AG08395 (cell line): ENCODE data around the gene UBQLN1.
A peak's percentile ranks its signal among the peaks of the same experiment; 100 is the strongest.

Source experiments
- DNase-seq: peaks from one replicate; pipeline ENCODE4 v3.0.0; 2012; ENCODE audit warnings: mixed read lengths, low spot score

Gene UBQLN1

DNA sequence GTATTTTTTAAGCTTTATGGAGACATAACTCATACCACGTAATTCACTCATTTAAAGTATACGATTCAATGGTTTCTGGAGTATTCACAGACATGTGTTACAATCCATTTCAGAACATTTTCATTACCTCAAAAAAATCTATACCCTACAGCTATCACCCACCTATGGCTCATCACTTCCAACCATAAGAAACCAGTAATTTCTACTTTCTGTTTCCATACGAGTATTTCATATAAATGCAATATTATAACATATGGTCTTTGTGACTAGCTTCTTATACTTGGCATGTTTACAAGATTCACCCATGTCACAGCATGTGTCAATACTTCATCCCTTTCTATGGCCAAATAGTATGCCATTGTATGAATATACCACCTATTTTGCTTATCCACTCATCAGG, 18.8 kb downstream of the UBQLN1 start:
- no peak for DNase-seq

DNA sequence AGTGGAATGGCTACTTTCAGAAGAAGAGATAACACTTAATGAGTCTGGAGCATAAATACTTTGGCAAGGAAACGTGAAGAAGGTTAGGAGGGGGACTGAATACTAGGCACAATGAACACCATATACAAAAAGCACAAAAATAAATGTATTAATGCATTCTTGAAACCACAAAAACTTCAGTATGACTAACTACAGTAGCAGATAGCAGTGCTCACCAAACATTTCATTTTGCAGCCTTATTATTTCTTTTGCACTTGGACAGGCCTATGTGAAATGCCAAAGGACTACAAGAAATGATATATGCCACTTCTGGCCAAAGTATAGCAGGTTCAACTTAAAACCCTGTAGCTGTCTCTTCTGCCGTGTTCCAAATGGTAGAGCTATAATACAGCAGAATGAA, 26.3 kb downstream of the UBQLN1 start:
- DNase-seq = no peak

DNA sequence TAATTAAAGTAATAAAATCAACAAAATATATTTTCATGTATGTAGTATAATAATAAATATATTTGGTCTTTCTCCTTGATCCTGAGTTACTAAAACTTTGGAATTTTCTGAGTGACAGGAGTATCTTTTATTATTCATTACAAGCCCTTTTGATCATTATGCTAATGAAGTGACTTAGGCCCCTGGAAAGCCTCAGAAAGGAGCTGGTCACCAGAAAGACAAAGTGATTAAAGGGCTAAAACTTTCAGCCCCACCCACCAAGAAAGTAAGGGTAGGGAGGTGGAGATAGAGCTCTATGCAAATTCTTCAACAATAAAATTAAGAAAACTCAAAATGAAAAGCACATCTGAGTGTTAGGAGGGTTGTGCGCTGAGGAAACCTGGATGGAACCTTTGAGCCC, 27.5 kb downstream of the UBQLN1 start:
- DNase-seq = no peak

DNA sequence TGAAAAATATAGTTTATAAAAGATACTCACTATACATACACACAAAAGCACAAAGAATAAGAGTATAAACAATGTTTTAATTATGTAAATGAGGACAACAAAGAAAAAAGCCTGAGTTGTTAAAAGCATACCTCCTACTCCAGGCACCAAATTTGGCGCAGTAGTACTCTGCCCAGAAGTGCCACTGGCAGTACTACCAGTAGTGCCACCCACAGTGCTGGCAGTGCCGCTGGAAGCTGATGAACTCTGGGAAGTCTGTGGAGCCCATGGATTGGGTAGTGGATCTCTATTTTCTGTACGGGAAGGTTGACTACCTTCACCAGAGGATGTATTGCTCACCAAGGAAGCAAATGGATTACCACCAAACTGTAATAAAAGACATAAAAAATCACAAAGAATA, 30.2 kb downstream of the UBQLN1 start:
- no peak for DNase-seq

DNA sequence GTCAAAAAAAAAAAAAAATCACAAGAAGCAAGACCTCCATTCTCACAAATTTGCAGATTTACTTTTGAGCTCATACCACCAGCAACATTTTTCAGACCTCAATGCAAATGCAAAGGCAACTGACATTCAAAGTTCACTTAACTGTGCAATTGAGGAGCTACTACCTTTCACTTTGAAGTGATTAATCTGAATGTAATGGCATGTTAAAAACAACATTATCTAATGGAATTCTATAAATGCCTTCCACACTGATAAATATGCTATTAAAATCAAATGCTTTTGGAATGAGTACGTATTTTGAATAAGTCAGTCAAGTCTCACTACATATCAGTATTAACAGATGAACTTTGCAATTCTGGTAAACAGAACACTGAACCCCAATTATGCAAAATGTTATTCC, 32.3 kb downstream of the UBQLN1 start:
- DNase-seq = no peak

DNA sequence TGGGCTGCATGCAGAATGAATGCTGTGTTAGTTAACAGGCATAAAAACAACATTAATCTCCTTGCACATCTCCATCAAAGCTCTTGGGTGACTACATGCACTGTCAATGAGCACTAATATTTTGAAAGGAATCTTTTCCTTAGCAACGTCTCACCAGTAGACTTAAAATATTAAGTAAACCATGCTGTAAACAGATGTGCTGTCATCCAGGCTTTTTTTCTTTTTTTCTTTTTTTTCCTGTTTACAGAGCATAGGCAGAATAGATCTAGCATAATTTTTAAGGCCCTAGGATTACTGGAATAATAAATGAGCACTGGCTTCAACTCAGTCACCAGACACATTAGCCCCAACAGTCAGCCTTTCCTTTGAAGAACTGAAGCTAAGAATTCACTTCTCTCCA, 36.3 kb downstream of the UBQLN1 start:
- DNase-seq = no peak

DNA sequence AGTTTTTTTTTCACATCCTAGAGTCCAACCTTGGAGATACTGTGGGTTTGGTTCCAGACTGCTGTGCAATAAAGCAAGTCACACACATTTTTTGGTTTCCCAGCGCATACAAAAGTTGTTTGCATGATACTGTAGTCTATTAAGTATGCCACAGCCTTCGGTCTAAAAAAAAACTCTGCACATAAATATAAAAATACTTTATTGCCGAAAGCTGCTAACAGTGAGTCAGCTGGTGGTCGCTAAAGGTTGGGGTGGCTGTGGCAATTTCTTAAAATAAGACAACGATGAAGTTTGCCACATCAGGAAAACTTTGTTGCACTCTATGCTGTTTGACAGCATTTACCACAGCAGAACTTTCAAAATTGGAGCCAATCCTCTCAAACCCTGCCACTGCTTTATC, 37.4 kb downstream of the UBQLN1 start:
- no peak for DNase-seq

DNA sequence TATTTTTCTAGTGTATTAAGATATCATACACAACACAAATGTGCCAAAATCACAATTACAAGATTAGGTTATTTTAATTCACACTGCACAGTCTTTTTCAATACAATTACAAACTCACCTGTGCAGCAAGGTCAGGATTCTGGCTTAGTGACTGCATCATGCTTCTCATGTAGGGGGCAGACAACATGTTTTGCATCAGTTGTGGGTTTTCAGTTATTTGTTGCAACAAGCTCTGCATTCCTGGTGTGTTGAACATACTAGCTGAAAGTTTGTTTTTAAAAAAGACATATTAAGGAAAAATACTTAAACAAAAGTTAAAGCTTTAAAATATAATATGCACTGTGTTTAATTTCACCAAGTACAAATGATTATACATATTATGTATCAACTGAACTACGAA, 38.7 kb downstream of the UBQLN1 start:
- no peak for DNase-seq

DNA sequence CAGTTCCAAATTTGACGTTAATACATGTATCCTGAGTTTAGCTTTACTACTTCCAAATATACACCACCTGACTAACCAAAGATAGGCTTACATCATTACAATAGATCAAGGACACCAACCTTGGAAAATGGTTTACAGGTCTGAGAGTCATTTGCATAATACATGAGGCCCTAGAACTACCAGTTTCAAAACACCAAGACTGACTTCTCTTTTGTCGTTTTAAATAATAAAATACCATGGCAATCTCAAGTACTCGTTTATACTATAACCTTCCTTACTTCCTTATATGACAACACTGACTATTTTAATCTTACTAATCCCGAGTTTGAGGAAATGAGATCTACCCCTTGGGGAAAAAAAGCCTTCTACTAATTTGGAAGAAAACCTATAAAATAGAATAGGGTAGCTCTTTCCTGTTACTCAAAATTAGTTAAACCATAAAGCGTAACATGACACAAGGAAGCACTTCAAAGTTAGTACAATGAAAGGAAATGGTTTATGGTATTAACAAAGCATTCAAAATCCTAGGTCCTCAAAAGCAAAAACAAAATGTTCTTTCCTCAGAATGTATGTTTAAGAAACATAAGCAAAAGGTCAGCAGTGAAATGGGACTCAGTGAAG, 42.1 kb downstream of the UBQLN1 start:
- DNase-seq = no peak

DNA sequence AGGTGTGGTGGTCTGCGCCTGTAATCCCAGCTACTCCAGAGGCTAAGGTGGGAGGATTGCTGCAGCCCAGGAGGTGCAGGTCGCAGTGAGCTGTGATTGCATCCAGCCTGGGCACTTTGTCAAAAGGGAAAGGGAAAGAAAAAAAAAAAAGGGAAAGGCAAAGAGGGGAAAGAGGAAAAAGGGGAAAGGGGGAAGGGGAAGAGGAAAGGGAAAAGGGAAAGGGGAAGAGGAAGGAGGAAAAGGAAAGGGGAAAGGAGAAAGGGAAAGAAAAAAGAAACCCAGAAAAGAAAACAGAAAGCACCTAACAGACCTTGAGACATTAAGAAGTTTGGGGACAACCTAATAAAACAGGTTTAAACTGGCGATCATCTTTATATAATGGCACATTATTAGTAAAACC, 44.8 kb downstream of the UBQLN1 start:
- DNase-seq = no peak

DNA sequence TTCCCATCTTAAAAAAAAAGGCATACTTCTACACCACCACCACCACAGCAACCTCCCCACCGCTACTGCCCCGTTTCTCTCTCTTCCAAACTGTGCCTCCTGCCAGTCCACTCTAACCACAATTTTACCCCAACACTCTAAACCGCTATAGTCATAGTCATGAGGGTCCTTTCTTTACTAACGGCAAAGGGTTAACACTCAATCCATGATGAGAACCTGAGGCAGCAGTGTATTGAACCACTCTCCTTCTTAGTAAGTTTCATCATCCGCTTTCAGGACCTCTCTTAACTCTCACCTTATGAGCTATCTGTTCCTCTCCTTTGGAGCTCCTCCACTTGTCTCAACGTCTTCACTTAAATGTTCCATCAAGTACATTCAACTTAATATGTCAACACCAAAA, 50.8 kb downstream of the UBQLN1 start:
- no peak for DNase-seq

DNA sequence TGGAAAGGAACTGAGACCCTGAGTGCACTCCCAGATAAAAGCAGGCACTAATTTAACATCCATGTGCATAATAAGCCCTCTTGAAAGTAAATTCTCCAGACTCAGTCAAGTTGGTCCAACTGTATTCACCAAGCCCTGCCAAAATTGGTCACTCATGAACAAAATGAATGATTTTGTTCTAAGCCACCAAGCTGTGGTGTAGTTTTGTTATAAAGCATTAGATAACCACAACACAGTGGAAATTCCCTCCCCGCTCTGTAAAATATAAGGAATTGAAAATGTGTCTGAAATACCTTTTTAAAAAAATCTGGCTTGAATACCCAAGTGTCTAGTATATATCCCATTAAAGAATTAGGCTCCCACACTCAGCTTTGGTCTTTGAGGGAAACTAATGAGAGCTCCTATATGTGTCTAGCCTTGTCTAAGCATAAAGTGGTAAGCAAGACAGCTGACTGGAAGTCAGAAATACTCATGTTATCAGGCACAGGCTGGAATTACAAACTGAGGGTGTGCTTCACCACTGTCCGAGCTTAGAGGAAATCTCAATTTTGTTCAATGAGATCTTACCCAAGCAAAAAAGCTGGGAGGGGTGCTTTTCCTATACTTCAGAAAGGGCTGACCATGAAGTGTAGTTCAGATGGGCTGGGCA, 51.6 kb downstream of the UBQLN1 start:
- DNase-seq = no peak

DNA sequence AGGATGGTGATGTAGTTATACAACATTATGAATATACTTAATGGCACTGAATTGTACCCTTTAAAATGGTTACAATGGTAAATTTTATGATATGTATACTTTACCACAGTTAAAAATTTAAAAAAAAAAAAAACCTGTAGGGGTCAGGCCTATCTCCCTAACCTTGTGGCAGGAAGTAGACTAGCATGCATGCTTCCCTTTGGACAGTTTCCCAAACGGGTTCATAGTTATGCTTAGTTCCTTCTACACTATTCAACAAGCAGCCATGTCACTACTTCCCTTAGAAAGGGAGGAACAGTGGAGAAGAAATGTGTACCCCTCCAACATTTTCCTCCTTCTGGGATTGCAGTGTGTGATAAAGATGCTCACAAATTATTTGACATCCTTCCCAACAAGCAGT, 52.3 kb downstream of the UBQLN1 start:
- DNase-seq = no peak

DNA sequence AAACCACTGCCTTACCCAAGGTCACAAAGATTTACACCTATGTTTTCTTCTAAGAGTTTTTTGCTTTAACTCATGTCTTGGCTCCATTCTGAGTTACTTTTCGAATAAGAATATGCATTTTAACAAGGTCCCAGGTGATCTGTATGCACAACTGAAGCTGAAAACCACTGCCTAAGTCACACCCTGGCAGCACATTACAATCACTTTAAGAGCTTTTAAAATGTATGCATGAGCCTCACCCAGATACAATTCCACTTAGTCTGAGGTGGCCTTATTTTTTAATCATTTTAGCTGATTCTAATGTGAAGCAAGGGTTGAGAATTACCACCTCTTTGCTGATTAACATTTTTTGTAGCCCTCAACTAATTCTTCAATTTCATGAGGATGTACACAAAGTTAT, 55.3 kb downstream of the UBQLN1 start:
- DNase-seq = no peak

DNA sequence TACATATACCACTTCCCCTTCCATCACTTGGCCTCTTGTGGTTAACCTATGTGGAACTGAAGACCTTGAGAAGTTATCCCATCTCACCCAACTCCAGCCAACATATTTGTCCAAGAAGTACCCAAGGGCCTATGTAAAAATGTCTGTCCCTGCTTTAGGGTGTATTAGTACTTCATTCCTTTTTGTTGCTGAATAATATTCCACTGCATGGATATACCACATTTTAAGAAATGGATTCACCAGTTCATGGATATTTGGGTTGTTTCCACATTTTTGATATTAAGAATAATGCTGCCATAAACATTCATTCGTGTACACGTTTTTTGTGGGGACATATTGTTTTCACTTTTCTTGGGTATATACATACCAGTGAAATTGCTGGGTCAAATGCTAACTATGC, 56.2 kb downstream of the UBQLN1 start:
- no peak for DNase-seq

DNA sequence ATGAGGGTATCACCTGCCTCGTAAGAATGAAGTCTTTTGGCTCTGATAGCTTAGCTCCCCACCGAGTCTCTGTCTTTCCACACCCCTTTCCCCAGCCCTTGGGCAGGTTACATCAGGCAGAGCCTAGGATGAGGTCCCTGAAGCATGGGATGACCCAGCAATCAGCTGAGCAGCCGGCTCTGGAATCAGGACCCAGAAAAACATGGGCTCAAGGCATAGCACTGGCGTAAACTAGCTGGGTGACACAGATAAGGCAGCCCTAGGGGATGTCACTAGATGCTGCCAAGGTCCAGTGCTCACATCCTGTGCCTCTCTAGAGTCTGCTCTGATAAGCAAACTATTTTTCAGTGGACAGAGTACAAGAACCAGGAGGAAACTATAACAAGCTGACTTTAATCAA, 58.2 kb downstream of the UBQLN1 start:
- DNase-seq = no peak

DNA sequence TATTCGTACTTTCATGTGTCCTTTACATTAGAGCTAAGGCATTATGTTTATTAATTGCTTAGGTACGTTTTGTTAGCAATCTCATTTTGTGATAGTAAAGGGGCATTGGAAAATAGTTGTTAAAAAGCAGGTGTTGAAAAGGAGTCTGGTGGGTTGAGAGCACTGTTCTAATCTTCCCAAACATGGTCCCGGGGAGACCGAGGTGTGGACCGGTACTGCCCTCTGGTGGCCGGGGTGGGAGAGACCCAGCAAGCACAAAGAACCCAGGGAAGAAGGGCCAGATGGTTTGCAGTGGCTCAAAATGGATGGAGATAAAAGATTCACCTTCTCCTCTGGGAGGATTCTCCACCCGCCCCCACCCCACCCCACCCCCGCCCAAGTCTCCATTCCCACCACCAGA, 58.7 kb downstream of the UBQLN1 start:
- peak; percentile 76 for DNase-seq

DNA sequence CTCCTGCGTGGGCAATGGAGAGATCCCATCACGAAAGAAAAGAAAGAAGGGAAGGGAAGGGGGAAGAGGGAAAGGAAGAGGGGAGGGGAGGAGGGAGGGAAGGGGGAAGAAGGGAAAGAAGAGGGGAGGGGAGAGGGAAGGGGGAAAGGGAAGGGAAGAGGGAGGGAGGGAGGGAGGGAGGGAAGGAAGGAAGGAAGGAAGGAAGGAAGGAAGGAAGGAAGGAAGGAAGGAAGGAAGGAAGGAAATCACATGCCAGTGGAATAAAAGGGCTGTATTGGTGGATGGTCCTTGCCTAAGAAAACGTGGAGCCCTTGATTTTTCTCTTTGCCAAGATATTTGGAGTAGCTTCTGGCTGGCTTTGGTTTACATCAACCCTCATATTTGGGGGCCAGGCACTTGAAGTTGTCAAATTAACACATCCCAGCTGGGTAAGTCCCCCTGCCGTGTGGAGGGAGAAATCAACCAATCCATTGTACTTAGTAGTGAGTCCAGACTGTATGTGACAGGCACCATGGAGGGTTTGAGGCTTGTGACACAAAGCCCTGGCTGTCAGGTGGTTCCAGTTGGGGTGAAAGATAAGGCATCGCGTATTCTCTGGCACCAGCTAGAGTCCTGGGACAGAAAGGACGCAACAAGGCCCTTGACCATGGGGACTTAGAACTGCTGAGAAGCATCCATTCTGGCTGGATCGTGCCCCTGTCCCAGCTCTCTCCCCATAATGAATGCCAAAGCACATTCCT, 61.1 kb downstream of the UBQLN1 start:
- DNase-seq = no peak

DNA sequence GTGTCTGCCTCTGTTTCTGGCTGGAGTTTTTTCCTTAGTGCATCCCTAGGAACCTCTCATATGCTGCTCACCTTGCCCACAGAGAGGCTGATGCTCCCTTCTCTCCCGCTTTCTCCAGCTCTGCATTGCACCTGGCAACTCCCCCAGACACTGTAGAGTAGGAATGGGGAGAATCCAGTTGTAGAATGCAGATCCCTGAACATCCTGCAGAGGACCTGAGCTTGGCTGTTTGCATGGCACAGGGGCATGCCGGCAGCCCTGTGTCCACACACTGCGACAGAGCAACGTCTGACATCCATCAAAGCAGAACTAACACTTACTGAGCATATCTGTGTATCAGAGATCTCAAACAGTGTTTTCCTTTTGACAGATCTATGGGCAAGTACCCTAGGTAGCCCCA, 65.0 kb downstream of the UBQLN1 start:
- no peak for DNase-seq

DNA sequence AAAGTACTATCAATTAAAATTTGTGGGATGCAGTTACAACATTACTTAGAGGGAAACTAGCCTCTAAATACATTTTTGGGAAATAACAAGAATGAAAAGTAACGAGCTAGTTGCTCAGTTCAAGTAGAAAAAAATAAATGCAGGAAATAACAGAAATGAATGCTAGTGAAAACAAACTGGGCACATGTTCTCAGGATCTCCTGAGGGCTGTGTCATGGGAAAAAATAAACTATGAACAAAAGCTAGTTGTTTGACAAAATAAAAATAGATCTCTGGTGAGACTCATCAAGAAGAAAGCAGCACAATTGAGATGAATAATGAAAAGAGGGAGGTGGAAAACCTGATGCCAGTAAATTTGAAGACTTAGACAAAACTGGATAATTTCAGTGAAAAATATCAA, 68.5 kb downstream of the UBQLN1 start:
- no peak for DNase-seq

DNA sequence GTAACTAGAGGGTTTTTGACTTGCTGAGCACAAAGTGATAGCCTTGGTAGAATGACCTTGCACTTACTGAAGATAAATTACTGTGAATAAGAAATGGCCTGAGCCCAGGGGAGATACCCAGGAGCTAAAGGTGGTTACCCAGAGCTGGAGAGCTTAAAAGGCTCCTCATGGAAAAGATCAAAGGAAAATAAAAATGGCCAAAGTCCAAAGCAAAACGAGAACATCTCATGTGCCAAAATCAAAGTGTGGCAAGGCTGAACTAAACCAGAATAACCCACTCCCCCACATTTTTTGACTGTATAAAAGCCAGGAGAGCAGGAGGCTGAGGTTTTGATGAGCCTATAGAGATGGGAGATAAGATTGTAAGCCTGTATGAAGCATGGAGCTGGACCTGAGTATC, 70.4 kb downstream of the UBQLN1 start:
- no peak for DNase-seq

DNA sequence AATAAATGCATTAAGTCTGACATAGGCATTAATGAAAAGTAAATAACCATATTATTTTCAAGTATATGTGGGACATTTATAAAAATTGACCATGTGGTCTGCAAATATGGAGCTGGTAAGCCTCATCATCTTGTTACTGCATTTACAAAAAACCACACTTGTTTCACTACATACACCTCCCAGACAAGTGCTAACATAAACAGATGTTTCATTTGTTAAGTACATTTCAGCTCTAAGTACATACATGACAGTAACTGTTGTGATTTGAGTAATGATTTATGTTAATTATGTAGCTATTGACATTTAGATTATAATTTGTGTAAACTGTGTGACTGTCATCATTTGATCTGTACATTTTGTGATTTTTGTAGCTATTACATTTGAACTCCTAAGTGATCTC, 70.9 kb downstream of the UBQLN1 start:
- DNase-seq = no peak

DNA sequence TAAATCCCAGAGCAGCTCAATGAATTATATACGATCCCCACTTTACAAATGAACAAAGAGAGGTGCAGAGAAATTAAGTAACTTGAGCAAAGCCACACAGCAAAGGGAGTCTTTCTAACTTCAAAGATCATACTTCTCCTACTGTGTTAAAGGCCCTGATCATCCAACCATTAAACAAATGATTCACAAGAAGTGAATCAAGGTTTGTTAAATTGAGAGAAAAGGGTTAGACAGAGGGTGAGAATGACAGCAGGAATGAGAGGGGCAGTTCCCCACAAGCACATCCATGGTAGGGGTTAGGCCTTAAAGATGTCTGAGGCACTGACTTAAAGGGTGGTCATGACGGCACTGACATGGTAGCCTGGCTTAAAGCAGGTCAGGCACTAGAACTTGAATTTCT, 74.1 kb downstream of the UBQLN1 start:
- DNase-seq = no peak

DNA sequence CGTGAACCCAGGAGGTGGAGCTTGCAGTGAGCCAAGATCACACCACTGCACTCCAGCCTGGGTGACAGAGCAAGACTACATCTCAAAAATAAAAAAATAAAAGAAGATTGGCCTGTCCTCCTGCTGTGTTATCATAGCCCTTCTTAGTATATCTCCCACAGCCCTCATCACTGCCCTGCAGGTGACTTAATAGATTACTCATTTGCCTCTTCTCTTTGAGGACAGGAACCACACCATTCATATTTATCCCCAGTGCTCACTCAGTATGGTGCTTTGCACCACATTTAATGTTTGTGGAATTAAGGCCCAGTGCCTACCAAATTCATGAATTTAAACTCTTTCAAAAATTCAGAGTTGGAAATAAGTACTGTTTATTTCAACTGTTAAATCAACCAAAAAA, 74.5 kb downstream of the UBQLN1 start:
- DNase-seq = no peak
